ENCODE measurements around the gene OR5AU1. TPM values are rescaled to one million over a fixed set of nuclear protein-coding genes. Genes with fewer than 3 reads are reported as not detected.

The OR5AU1 gene
- total and polyA plus RNA-seq, 7 donors, result 0.32 TPM; not detected in 6

DNA sequence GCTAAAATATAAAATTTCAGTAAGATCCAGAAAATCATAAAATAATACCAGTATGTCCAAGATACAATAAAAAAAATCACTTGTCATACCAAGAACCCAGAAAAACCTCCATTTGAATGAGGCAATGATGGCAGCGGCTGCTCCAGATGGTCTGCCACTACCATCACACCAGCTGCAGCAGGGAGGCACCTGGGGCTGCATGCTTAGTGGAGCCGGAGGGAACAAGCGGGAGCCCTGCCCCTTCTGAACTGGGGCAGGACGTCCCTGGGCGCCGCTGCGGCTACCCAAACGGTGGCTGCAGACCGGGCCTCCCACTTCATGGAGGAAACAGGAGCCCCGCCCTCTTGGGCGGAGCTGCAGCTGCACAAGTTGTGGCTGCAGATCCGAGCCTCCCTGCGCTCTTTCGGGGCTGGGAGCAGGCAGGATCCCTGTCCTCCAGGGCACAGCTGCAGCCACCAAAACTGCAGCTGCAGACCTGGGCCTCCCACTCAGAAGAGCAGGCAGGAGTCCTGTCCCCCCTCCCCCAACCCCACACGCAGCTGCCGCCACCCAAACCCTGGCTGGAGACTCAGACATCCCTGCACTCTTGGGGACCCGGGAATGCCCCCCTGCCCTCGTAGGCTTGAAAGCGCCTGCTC lies 36.1 kb upstream of the OR5AU1 start:
- Histone ChIP-seq H3K4me1 (peaks cover 3% of the 10 kb centered on the region), H3K36me3 (ENCODE audit: insufficient read depth in 1 of 2, low read depth in 1 of 2) (no peaks in the 10 kb centered on the region), H3K4me3 (peak overlapping the region; percentile 52), H3K9me3 (peaks cover 2% of the 10 kb centered on the region), H3K27ac (no peak overlapping the region), H3K27me3 (ENCODE audit: insufficient read depth in 3 of 3, low read length in 2 of 3) (no peaks in the 10 kb centered on the region)
- TF ChIP-seq, protein P1, sequence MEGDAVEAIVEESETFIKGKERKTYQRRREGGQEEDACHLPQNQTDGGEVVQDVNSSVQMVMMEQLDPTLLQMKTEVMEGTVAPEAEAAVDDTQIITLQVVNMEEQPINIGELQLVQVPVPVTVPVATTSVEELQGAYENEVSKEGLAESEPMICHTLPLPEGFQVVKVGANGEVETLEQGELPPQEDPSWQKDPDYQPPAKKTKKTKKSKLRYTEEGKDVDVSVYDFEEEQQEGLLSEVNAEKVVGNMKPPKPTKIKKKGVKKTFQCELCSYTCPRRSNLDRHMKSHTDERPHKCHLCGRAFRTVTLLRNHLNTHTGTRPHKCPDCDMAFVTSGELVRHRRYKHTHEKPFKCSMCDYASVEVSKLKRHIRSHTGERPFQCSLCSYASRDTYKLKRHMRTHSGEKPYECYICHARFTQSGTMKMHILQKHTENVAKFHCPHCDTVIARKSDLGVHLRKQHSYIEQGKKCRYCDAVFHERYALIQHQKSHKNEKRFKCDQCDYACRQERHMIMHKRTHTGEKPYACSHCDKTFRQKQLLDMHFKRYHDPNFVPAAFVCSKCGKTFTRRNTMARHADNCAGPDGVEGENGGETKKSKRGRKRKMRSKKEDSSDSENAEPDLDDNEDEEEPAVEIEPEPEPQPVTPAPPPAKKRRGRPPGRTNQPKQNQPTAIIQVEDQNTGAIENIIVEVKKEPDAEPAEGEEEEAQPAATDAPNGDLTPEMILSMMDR (IDR thresholded peaks at IDR 0.05), result no peak
- DNase-seq (peak; percentile 64 to 81), ATAC-seq (peak; percentile 56 to 74 (median 62))
- 4 to 5% (median 5%) methylated on average over 19 of the region's 19 CpGs for WGBS, 3 donors
- intact Hi-C loops (cut with DNase I), result no loop called here

DNA sequence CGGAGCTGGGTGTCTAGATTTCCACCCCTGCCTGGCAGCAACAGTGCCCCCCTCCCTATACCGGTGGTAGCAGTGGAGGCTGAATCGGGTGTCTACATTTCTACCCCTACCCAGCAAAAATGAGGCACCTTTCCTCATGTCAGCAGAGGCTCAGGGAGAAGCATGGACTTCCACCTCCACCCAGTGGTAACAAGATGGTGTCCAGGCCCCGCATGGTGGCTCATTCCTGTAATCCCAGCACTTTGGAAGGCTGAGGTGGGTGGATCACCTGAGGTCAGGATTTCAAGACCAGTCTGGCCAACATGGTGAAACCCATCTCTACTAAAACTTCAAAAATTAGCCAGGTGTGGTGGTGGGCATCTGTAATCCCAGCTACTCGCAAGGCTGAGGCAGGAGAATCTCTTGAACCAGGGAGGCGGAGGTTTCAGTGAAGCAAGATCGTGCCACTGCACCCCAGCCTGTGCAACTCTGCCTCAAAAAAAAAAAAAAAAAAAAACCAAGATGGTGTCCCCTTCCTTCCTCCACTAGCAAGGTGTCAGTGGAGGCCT lies 35.5 kb upstream of the OR5AU1 start:
- WGBS, 3 donors, result 82 to 86% (median 84%) methylated on average over 7 of the region's 7 CpGs

DNA sequence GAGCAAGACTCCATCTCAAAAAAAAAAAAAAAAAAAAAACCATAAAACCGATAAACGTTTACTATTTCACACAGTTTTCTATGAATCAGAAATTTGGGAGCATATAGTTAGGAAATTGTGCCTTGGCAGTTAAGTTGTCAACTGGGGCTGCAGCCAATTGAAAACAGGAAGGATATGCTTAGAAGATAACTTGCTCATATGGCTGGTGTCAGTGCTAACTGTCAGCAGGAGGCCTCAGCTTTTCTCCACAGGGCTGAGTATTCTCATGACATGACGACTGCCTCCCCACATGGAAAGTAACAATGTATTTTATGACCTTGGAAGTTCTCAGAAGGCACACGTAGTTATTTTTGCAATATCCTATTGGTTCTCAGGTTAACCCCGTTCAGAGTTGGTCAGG lies 29.6 kb upstream of the OR5AU1 start:
- Histone ChIP-seq H3K27me3 (ENCODE audit: insufficient read depth in 3 of 3, low read length in 2 of 3) (no peaks in the 10 kb centered on the region), H3K27ac (no peak overlapping the region), H3K36me3 (ENCODE audit: insufficient read depth in 1 of 2, low read depth in 1 of 2) (no peaks in the 10 kb centered on the region), H3K4me1 (no peaks in the 10 kb centered on the region), H3K9me3 (no peaks in the 10 kb centered on the region), H3K4me3 (no peak overlapping the region)
- intact Hi-C loops (cut with DNase I), result no loop called here
- ATAC-seq (no peak), DNase-seq (no peak)
- TF ChIP-seq, protein P1 (IDR thresholded peaks at IDR 0.05), result no peak
- 47 to 61% (median 54%) methylated on average over 5 of the region's 5 CpGs for WGBS, 3 donors

More for the DNA sequence above, 35.5 kb upstream of the OR5AU1 start:
- intact Hi-C loops (cut with DNase I), result no loop called here
- no peak for DNase-seq
- H3K4me3 ChIP-seq, result peak overlapping the region; percentile 52
- H3K36me3 ChIP-seq (ENCODE audit: insufficient read depth in 1 of 2, low read depth in 1 of 2), result no peaks in the 10 kb centered on the region
- no peaks in the 10 kb centered on the region for H3K27me3 ChIP-seq (ENCODE audit: insufficient read depth in 3 of 3, low read length in 2 of 3)
- H3K9me3 ChIP-seq, result no peaks in the 10 kb centered on the region
- no peak for ATAC-seq
- H3K4me1 ChIP-seq, result peaks cover 3% of the 10 kb centered on the region
- no peak overlapping the region for H3K27ac ChIP-seq
- TF ChIP-seq, protein P1 (IDR thresholded peaks at IDR 0.05), result no peak

DNA sequence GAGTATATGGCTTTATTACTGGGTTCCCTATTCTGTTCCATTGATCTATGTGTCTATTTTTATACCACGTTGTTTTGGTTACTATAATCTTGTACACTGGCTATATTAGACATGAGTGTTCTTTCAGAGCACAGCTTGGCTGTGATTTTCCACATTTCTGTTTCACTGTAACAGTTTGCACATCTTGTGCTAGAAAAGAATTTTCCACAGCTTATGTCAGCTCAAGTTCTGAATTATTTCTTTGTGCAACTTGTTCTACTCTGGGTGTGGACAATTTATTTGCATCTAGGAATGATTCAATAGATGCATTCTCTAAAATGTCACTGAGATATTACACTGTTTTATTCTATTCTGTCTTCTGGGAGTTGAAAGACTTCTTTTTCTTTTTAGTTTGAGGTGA lies 28.4 kb upstream of the OR5AU1 start:
- no peaks in the 10 kb centered on the region for H3K36me3 ChIP-seq (ENCODE audit: insufficient read depth in 1 of 2, low read depth in 1 of 2)
- WGBS, 3 donors, result 8 to 33% (median 33%) methylated on average over 1 of the region's 1 CpG
- H3K4me1 ChIP-seq, result no peaks in the 10 kb centered on the region
- intact Hi-C loops (cut with DNase I), result no loop called here
- TF ChIP-seq, protein P1 (IDR thresholded peaks at IDR 0.05), result no peak
- H3K4me3 ChIP-seq, result no peak overlapping the region
- no peaks in the 10 kb centered on the region for H3K9me3 ChIP-seq
- ATAC-seq, result no peak
- no peak overlapping the region for H3K27ac ChIP-seq
- no peaks in the 10 kb centered on the region for H3K27me3 ChIP-seq (ENCODE audit: insufficient read depth in 3 of 3, low read length in 2 of 3)
- DNase-seq, result no peak

DNA sequence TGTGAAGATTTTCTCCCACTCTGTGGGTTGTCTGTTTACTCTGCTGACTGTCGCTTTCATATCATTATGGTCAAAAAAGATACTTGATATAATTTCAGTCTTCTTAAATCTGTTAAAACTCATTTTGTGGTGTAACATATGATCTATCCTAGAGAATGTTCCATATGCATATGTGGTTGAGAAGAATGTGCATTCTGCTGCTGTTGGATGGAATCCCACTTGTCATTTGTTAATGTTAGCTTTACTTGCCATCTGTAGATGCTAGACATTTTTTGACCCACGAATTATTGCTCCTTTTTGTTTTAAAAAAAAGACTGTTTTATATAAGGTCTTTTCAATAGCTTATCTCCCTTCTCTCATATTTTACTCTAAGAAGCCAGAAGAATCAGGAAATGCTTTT lies 26.3 kb upstream of the OR5AU1 start:
- no peak overlapping the region for H3K4me3 ChIP-seq
- no peaks in the 10 kb centered on the region for H3K4me1 ChIP-seq
- WGBS, 3 donors, result 56 to 61% (median 59%) methylated on average over 2 of the region's 2 CpGs
- no peaks in the 10 kb centered on the region for H3K27me3 ChIP-seq (ENCODE audit: insufficient read depth in 3 of 3, low read length in 2 of 3)
- H3K36me3 ChIP-seq (ENCODE audit: insufficient read depth in 1 of 2, low read depth in 1 of 2), result no peaks in the 10 kb centered on the region
- DNase-seq, result no peak
- no peak overlapping the region for H3K27ac ChIP-seq
- TF ChIP-seq, protein P1 (IDR thresholded peaks at IDR 0.05), result no peak
- H3K9me3 ChIP-seq, result no peaks in the 10 kb centered on the region
- no peak for ATAC-seq
- intact Hi-C loops (cut with DNase I), result no loop called here

Data from psoas muscle (tissue), 8 donors.